CD14-positive monocyte (primary cell): ENCODE measurements around the gene MDFIC. TPM values are rescaled to one million over a fixed set of nuclear protein-coding genes. Genes with fewer than 3 reads are reported as not detected.

Experiments
- DNase-seq, 3 donors: peaks; one replicate each; pipeline ENCODE4 v3.0.0-alpha.2; 2011 to 2022
- H2AFZ ChIP-seq: 2 replicates; pipeline ENCODE4 v1.6.0; 2012; ENCODE audit warnings: mild to moderate bottlenecking, low read depth, low read length, inconsistent platforms; ENCODE audit not compliant: insufficient read depth, poor library complexity, severe bottlenecking
- H3K27ac ChIP-seq, 2 donors: 1 replicate in 1 of 2; 2 replicates in 1 of 2; pipeline ENCODE4 v1.5.1; 2012 to 2013; ENCODE audit warnings: low read length in 2 of 2, control low read depth in 1 of 2, inconsistent platforms in 1 of 2, low read depth in 1 of 2, mild to moderate bottlenecking in 1 of 2
- H3K27me3 ChIP-seq, 2 donors: one replicate each; pipeline versions ENCODE4 v1.6.0 to v1.6.1; 2011 to 2013; ENCODE audit warnings: low read length in 2 of 2; ENCODE audit not compliant: control insufficient read depth in 2 of 2, insufficient read depth in 2 of 2
- H3K36me3 ChIP-seq, 2 donors: replicated peaks in 1 of 2; 1 replicate in 1 of 2; 2 replicates in 1 of 2; pipeline versions ENCODE4 v1.5.1 to v1.6.1; 2012 to 2013; ENCODE audit warnings: low read length in 2 of 2, control low read depth in 1 of 2, inconsistent platforms in 1 of 2, mild to moderate bottlenecking in 1 of 2; ENCODE audit not compliant: insufficient read depth in 2 of 2, control insufficient read depth in 1 of 2
- H3K4me1 ChIP-seq, 2 donors: 1 replicate in 1 of 2; 2 replicates in 1 of 2; pipeline versions ENCODE4 v1.5.1 to v1.6.1; 2012 to 2013; ENCODE audit warnings: low read length in 2 of 2, control low read depth in 1 of 2, inconsistent platforms in 1 of 2, mild to moderate bottlenecking in 1 of 2, moderate library complexity in 1 of 2; ENCODE audit not compliant: insufficient read depth in 2 of 2, control insufficient read depth in 1 of 2
- H3K4me2 ChIP-seq: replicated peaks from 2 replicates; pipeline ENCODE3; 2012; ENCODE audit warnings: low read length, moderate library complexity, mild to moderate bottlenecking; ENCODE audit not compliant: poor library complexity, severe bottlenecking; ENCODE audit errors: extremely low read depth
- H3K4me3 ChIP-seq, 3 experiments: fragments of 200-600 bp in 1 of 3; sonication (generic) in 1 of 3; replicated peaks in 1 of 3; 1 replicate in 2 of 3; 2 replicates in 1 of 3; pipeline ENCODE4 v1.5.1; 2011 to 2013; ENCODE audit warnings: low read length in 3 of 3, mild to moderate bottlenecking in 3 of 3, control low read depth in 2 of 3, low read depth in 2 of 3, inconsistent platforms in 1 of 3, moderate library complexity in 1 of 3
- H3K79me2 ChIP-seq: 2 replicates; pipeline ENCODE4 v1.6.0; 2012; ENCODE audit warnings: mild to moderate bottlenecking, control low read depth, inconsistent platforms, low read length, moderate library complexity; ENCODE audit not compliant: insufficient read depth
- H3K9ac ChIP-seq: 2 replicates; pipeline ENCODE4 v1.6.0; 2017; ENCODE audit warnings: low read length, mild to moderate bottlenecking; ENCODE audit not compliant: insufficient read depth, poor library complexity, severe bottlenecking
- H3K9me3 ChIP-seq, 2 donors: replicated peaks in 1 of 2; 1 replicate in 1 of 2; 2 replicates in 1 of 2; pipeline versions ENCODE4 v1.5.1 to v1.6.1; 2012 to 2013; ENCODE audit warnings: low read length in 2 of 2, control low read depth in 1 of 2; ENCODE audit not compliant: control insufficient read depth in 1 of 2, insufficient read depth in 1 of 2
- H4K20me1 ChIP-seq: 2 replicates; pipeline ENCODE4 v1.6.0; 2012; ENCODE audit warnings: mild to moderate bottlenecking, low read length, control low read depth, moderate library complexity; ENCODE audit not compliant: insufficient read depth
- H3K27ac Mint-ChIP-seq, 7 donors: one replicate each; pipeline ENCODE4 v1.8.0; 2020; ENCODE audit warnings: mild to moderate bottlenecking in 7 of 7, mixed read lengths in 7 of 7, moderate library complexity in 6 of 7, inconsistent platforms in 2 of 7
- H3K27me3 Mint-ChIP-seq, 3 donors: one replicate each; pipeline ENCODE4 v1.8.0; 2021 to 2022; ENCODE audit warnings: low read depth in 3 of 3, mild to moderate bottlenecking in 3 of 3, mixed read lengths in 3 of 3, moderate library complexity in 3 of 3, inconsistent platforms in 1 of 3
- H3K36me3 Mint-ChIP-seq, 2 donors: one replicate each; pipeline ENCODE4 v1.8.0; 2020; ENCODE audit warnings: mixed read lengths in 2 of 2, inconsistent platforms in 1 of 2, mild to moderate bottlenecking in 1 of 2
- H3K4me1 Mint-ChIP-seq: one replicate; pipeline ENCODE4 v1.8.0; 2020; ENCODE audit warnings: mild to moderate bottlenecking, mixed read lengths
- H3K4me3 Mint-ChIP-seq, 2 donors: one replicate each; pipeline ENCODE4 v1.8.0; 2020; ENCODE audit warnings: mild to moderate bottlenecking in 2 of 2, mixed read lengths in 2 of 2, moderate library complexity in 1 of 2
- H3K9me3 Mint-ChIP-seq, 7 donors: one replicate each; pipeline ENCODE4 v1.8.0; 2020 to 2022; ENCODE audit warnings: mixed read lengths in 7 of 7, mild to moderate bottlenecking in 6 of 7, moderate library complexity in 6 of 7, inconsistent platforms in 2 of 7
- CTCF ChIP-seq: fragments of 200-600 bp; IDR thresholded peaks from one replicate; pipeline ENCODE4 v1.8.0; 2022; ENCODE audit warnings: antibody characterized with exemption, mild to moderate bottlenecking
- WGBS: methylation state at CpG from one replicate; pipeline ENCODE4 v1.1.5; 2013; ENCODE audit warnings: missing lambda C conversion rate; ENCODE audit not compliant: insufficient coverage; 5-methylcytosine and 5-hydroxymethylcytosine counted together
- intact Hi-C, 2 donors: fragments of 100-400 bp; cut with micrococcal nuclease; formaldehyde crosslinking; loops; one replicate each; pipeline versions ENCODE4 v1.15.0 to v1.15.1; 2023
- polyA plus RNA-seq, 3 donors: library from polyadenylated mRNA; depleted of rRNA in 1 of 3; unstranded in 2 of 3; stranded (reverse) in 1 of 3; fragments of 300-500 nt in 2 of 3; fragments of >200 nt in 1 of 3; fragmentation: Illumina TruSeq in 2 of 3; gene quantifications; 1 replicate in 2 of 3; 2 replicates in 1 of 3; pipeline ENCODE4 v1.2.3, GENCODE V29; 2012 to 2021

MDFIC gene
- polyA plus RNA-seq, 3 donors: 13.0 to 30.0 (median 19.9) TPM

- H3K4me1 ChIP-seq: peaks cover 9 to 22% of the 10 kb centered on the region in 2 donors
- WGBS: no CpG with 5 or more reads among the region's 3 CpGs
- Mint-ChIP-seq H3K27ac (peak overlapping the region in 3 of 7 donors; percentile 25 to 81 (median 48)), H3K4me1 (peaks cover 24% of the 10 kb centered on the region), H3K27me3 (no peaks in the 10 kb centered on the region), H3K36me3 (peaks cover 32 to 40% of the 10 kb centered on the region in 2 donors), H3K4me3 (no peak overlapping the region), H3K9me3 (no peaks in the 10 kb centered on the region)
- H3K9me3 ChIP-seq: no peaks in the 10 kb centered on the region
- H3K4me3 ChIP-seq: no peak overlapping the region
- no peak for DNase-seq
- peak overlapping the region in 1 of 2 donors; percentile 52 for H3K27ac ChIP-seq
- no peaks in the 10 kb centered on the region for H4K20me1 ChIP-seq
- peaks cover 16% of the 10 kb centered on the region for H3K79me2 ChIP-seq
- peak overlapping the region; percentile 31 for H3K4me2 ChIP-seq
- H3K36me3 ChIP-seq: peaks cover 1 to 30% of the 10 kb centered on the region in 2 donors
- H2AFZ ChIP-seq: no peak overlapping the region
- intact Hi-C loops: no loop called here
- no peak overlapping the region for H3K9ac ChIP-seq
- no peaks in the 10 kb centered on the region for H3K27me3 ChIP-seq
- TF ChIP-seq CTCF: no peak
These were observed 87.2 kb downstream of the MDFIC start for GRCh38 chr7:115009139-115009538.

GRCh38 chr7:115009736-115010440, 88.0 kb downstream of the MDFIC start:
- Mint-ChIP-seq H3K27ac (peak overlapping the region in 3 of 7 donors; percentile 38 to 77 (median 48)), H3K36me3 (peaks cover 32 to 38% of the 10 kb centered on the region in 2 donors), H3K4me1 (peaks cover 26% of the 10 kb centered on the region), H3K27me3 (no peaks in the 10 kb centered on the region), H3K9me3 (no peaks in the 10 kb centered on the region), H3K4me3 (no peak overlapping the region)
- H3K4me1 ChIP-seq: peaks cover 9 to 25% of the 10 kb centered on the region in 2 donors
- WGBS: no CpG with 5 or more reads among the region's 1 CpG
- intact Hi-C loops: no loop called here
- peak overlapping the region in 1 of 2 donors; percentile 52 for H3K27ac ChIP-seq
- H3K9me3 ChIP-seq: no peaks in the 10 kb centered on the region
- H3K27me3 ChIP-seq: no peaks in the 10 kb centered on the region
- no peak overlapping the region for H2AFZ ChIP-seq
- H3K4me3 ChIP-seq: no peak overlapping the region
- TF ChIP-seq CTCF: no peak
- H4K20me1 ChIP-seq: no peaks in the 10 kb centered on the region
- peaks cover 16% of the 10 kb centered on the region for H3K79me2 ChIP-seq
- no peak overlapping the region for H3K9ac ChIP-seq
- H3K36me3 ChIP-seq: peaks cover 5 to 29% of the 10 kb centered on the region in 2 donors
- no peak for DNase-seq
- no peak overlapping the region for H3K4me2 ChIP-seq
